ENCODE results near the gene COL24A1.

DNA sequence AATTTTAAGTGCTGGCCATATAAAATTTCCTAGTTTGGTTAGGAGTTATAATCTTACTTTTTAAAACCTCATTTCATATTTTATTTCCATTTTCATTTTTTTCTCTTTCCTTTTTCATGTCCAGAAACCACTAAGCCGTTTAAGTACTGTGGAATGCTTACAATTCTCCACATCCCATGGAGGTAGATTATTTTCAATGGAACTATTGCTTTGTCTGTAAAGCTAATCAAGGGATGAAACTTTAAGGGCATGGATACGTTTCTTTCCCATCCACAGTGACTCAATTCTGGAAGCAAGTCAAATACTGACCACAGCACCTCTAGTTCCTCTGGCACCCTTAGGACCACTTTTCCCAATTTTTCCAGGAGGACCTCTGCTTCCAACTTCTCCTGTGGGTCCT lies 309.2 kb downstream of the COL24A1 start:
- TF ChIP-seq, protein P1, sequence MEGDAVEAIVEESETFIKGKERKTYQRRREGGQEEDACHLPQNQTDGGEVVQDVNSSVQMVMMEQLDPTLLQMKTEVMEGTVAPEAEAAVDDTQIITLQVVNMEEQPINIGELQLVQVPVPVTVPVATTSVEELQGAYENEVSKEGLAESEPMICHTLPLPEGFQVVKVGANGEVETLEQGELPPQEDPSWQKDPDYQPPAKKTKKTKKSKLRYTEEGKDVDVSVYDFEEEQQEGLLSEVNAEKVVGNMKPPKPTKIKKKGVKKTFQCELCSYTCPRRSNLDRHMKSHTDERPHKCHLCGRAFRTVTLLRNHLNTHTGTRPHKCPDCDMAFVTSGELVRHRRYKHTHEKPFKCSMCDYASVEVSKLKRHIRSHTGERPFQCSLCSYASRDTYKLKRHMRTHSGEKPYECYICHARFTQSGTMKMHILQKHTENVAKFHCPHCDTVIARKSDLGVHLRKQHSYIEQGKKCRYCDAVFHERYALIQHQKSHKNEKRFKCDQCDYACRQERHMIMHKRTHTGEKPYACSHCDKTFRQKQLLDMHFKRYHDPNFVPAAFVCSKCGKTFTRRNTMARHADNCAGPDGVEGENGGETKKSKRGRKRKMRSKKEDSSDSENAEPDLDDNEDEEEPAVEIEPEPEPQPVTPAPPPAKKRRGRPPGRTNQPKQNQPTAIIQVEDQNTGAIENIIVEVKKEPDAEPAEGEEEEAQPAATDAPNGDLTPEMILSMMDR (IDR thresholded peaks at IDR 0.05): no peak
- TF ChIP-seq POLR2A (IDR thresholded peaks at IDR 0.05) (no peak), POLR2AphosphoS5 (IDR thresholded peaks at IDR 0.05) (no peak)
